Measurements from ENCODE around the gene GPATCH8.
"Not testable (repeated sequence)": the region's sequence is repeated elsewhere in the genome, so short reads cannot be mapped to it uniquely, and the experiment has no call there.

Gene GPATCH8

GRCh38 chr17:44394112-44394511 lies 109.1 kb downstream of the GPATCH8 start:
- DNase-seq: not testable (repeated sequence)

GRCh38 chr17:44390250-44390870 lies 112.8 kb downstream of the GPATCH8 start:
- DNase-seq: peak; percentile 63

GRCh38 chr17:44389723-44390202 lies 113.4 kb downstream of the GPATCH8 start:
- peak; percentile 99 for DNase-seq

- no peak for DNase-seq
Measured at GRCh38 chr17:44389281-44389680, 113.9 kb downstream of the GPATCH8 start, which contains the start of gene ITGA2B. Gene ITGA2B (minus strand): TSS chr17:44389649. CDS start chr17:44389473, 176 bp downstream.

- peak; percentile 86 for DNase-seq
Measured at GRCh38 chr17:44387804-44388203, 115.4 kb downstream of the GPATCH8 start.

- DNase-seq: no peak
Measured at GRCh38 chr17:44386182-44386525, 117.1 kb downstream of the GPATCH8 start.

- peak; percentile 96 for DNase-seq
Measured at GRCh38 chr17:44385287-44386181, 117.7 kb downstream of the GPATCH8 start.

- DNase-seq: no peak
Measured at GRCh38 chr17:44384823-44385286, 118.4 kb downstream of the GPATCH8 start.

GRCh38 chr17:44384281-44384822 lies 118.9 kb downstream of the GPATCH8 start:
- DNase-seq: no peak

- no peak for DNase-seq
Measured at GRCh38 chr17:44383861-44384260, 119.3 kb downstream of the GPATCH8 start.

- no peak for DNase-seq
Measured at GRCh38 chr17:44383363-44383762, 119.8 kb downstream of the GPATCH8 start.

- DNase-seq: no peak
Measured at GRCh38 chr17:44382917-44383316, 120.3 kb downstream of the GPATCH8 start.

- no peak for DNase-seq
Measured at GRCh38 chr17:44381810-44382305, 121.3 kb downstream of the GPATCH8 start.

GRCh38 chr17:44380767-44381166 lies 122.4 kb downstream of the GPATCH8 start:
- DNase-seq: no peak

- no peak for DNase-seq
Measured at GRCh38 chr17:44379887-44380286, 123.3 kb downstream of the GPATCH8 start.

GRCh38 chr17:44378171-44378705 lies 125.0 kb downstream of the GPATCH8 start:
- DNase-seq: no peak

GRCh38 chr17:44376779-44377178 lies 126.4 kb downstream of the GPATCH8 start:
- DNase-seq: no peak

GRCh38 chr17:44376124-44376523 lies 127.1 kb downstream of the GPATCH8 start:
- DNase-seq: peak; percentile 53

GRCh38 chr17:44375196-44376017 lies 127.8 kb downstream of the GPATCH8 start:
- no peak for DNase-seq

GRCh38 chr17:44374306-44375195 lies 128.7 kb downstream of the GPATCH8 start:
- DNase-seq: no peak

GRCh38 chr17:44372036-44372435 lies 131.2 kb downstream of the GPATCH8 start:
- no peak for DNase-seq

Measured in hematopoietic multipotent progenitor cell treated with erythropoietin and hydrocortisone succinate and interleukin-3 and kit ligand, for 4 days (in vitro differentiated cells).